ENCODE data around the gene TAB2.
A peak's percentile ranks its signal among the peaks of the same experiment; 100 is the strongest.

Gene TAB2

GRCh38 chr6:149317644-149318571, at the start of gene TAB2:
Gene TAB2 (plus strand): TSS chr6:149317712. CDS start chr6:149369998, 52,286 bp downstream.
- DNase-seq: peak; percentile 79

GRCh38 chr6:149268146-149268545, 49.4 kb upstream of the TAB2 start:
- DNase-seq: no peak

GRCh38 chr6:149268768-149269167, 48.7 kb upstream of the TAB2 start:
- no peak for DNase-seq

GRCh38 chr6:149270616-149271015, 46.9 kb upstream of the TAB2 start:
- DNase-seq: no peak

- DNase-seq: peak; percentile 74
Measured at GRCh38 chr6:149271348-149272340, 45.9 kb upstream of the TAB2 start.

- DNase-seq: no peak
Measured at GRCh38 chr6:149273318-149273717, 44.2 kb upstream of the TAB2 start.

- DNase-seq: no peak
Measured at GRCh38 chr6:149275621-149276020, 41.9 kb upstream of the TAB2 start.

- DNase-seq: no peak
Measured at GRCh38 chr6:149277621-149278020, 39.9 kb upstream of the TAB2 start.

- no peak for DNase-seq
Measured at GRCh38 chr6:149278997-149279396, 38.5 kb upstream of the TAB2 start.

- peak; percentile 15 for DNase-seq
Measured at GRCh38 chr6:149284904-149285303, 32.6 kb upstream of the TAB2 start.

- DNase-seq: no peak
Measured at GRCh38 chr6:149285626-149286025, 31.9 kb upstream of the TAB2 start.

- DNase-seq: no peak
Measured at GRCh38 chr6:149286905-149287304, 30.6 kb upstream of the TAB2 start.

- no peak for DNase-seq
Measured at GRCh38 chr6:149289192-149289781, 28.2 kb upstream of the TAB2 start.

- no peak for DNase-seq
Measured at GRCh38 chr6:149289966-149290365, 27.5 kb upstream of the TAB2 start.

GRCh38 chr6:149293244-149293643, 24.3 kb upstream of the TAB2 start:
- no peak for DNase-seq

GRCh38 chr6:149300563-149300962, 16.9 kb upstream of the TAB2 start:
- no peak for DNase-seq

GRCh38 chr6:149302723-149303122, 14.8 kb upstream of the TAB2 start:
- DNase-seq: no peak

GRCh38 chr6:149303468-149303867, 14.0 kb upstream of the TAB2 start:
- DNase-seq: no peak

GRCh38 chr6:149305372-149305771, 12.1 kb upstream of the TAB2 start:
- no peak for DNase-seq

- no peak for DNase-seq
Measured at GRCh38 chr6:149306967-149307366, 10.5 kb upstream of the TAB2 start.

GRCh38 chr6:149311293-149311692, 6.2 kb upstream of the TAB2 start:
- DNase-seq: no peak

GRCh38 chr6:149311766-149312165, 5.7 kb upstream of the TAB2 start:
- no peak for DNase-seq

- no peak for DNase-seq
Measured at GRCh38 chr6:149313070-149313469, 4.4 kb upstream of the TAB2 start.
